WTC11 (cell line): ENCODE data around the gene TMEM117. TPM values are rescaled to one million over a fixed set of nuclear protein-coding genes. Genes with fewer than 3 reads are reported as not detected.
"Not testable (repeated sequence)": the region's sequence is repeated elsewhere in the genome, so short reads cannot be mapped to it uniquely, and the experiment has no call there.

Experiments used
- ATAC-seq: fragments of 200-7000 bp; cut with Tn5 transposase; 2 replicates; pipeline ENCODE4 v1.10.0; 2021; ENCODE audit warnings: mild to moderate bottlenecking, moderate library complexity
- CTCF ChIA-PET: fragments of 300-600 bp; sonication (Branson Sonifier 250); formaldehyde crosslinking; loops from one replicate; lab custom pipeline; 2021; ENCODE audit warnings: antibody characterized with exemption; lab: Charles Lee
- POLR2A ChIA-PET: fragments of 350-600 bp; sonication (Branson Sonifier 250); formaldehyde crosslinking; loops from one replicate; lab custom pipeline; 2021; ENCODE audit warnings: antibody characterized with exemption; lab: Charles Lee
- DNase-seq: peaks from one replicate; pipeline ENCODE4 v3.0.0; 2021; ENCODE audit warnings: low spot score
- H3K27ac Mint-ChIP-seq: 2 replicates; pipeline ENCODE4 v1.8.0; 2021; ENCODE audit warnings: mixed read lengths
- H3K27me3 Mint-ChIP-seq: 2 replicates; pipeline ENCODE4 v1.8.0; 2021; ENCODE audit warnings: low read depth, mild to moderate bottlenecking, moderate library complexity, mixed read lengths
- H3K36me3 Mint-ChIP-seq: 2 replicates; pipeline ENCODE4 v1.8.0; 2021; ENCODE audit warnings: mixed read lengths
- H3K4me1 Mint-ChIP-seq: 2 replicates; pipeline ENCODE4 v1.8.0; 2022; ENCODE audit warnings: mixed read lengths
- H3K4me3 Mint-ChIP-seq: 2 replicates; pipeline ENCODE4 v1.8.0; 2021; ENCODE audit warnings: mild to moderate bottlenecking, moderate library complexity, mixed read lengths
- H3K9me3 Mint-ChIP-seq: 2 replicates; pipeline ENCODE4 v1.8.0; 2021; ENCODE audit warnings: mixed read lengths
- ELF4 ChIP-seq: sonication (generic); formaldehyde crosslinking; IDR thresholded peaks from 2 replicates; pipeline ENCODE4 v1.8.1; 2022; ENCODE audit warnings: low read depth, mild to moderate bottlenecking, moderate library complexity, missing genetic modification reagents
- GABPB1 ChIP-seq: sonication (generic); formaldehyde crosslinking; IDR thresholded peaks from 2 replicates; pipeline ENCODE4 v1.8.1; 2023; ENCODE audit warnings: mild to moderate bottlenecking, missing genetic modification reagents
- GTF2I ChIP-seq: fragments of 250-450 bp; sonication (Bioruptor Pico); conservative IDR thresholded peaks from 2 replicates; pipeline ENCODE4 v1.4.0; 2021; ENCODE audit warnings: mild to moderate bottlenecking
- KAT7 ChIP-seq: sonication (generic); formaldehyde crosslinking; IDR thresholded peaks from 2 replicates; pipeline ENCODE4 v1.8.1; 2023; ENCODE audit warnings: missing genetic modification reagents, mild to moderate bottlenecking, borderline replicate concordance
- NFYB ChIP-seq: sonication (generic); formaldehyde crosslinking; conservative IDR thresholded peaks from 2 replicates; pipeline ENCODE4 v1.8.0; 2022; ENCODE audit warnings: low read depth, missing genetic modification reagents
- NR1H2 ChIP-seq: sonication (generic); formaldehyde crosslinking; IDR thresholded peaks from 2 replicates; pipeline ENCODE4 v1.9.0; 2021; ENCODE audit warnings: mild to moderate bottlenecking, moderate library complexity, missing genetic modification reagents
- NR2C2 ChIP-seq: sonication (generic); formaldehyde crosslinking; IDR thresholded peaks from 2 replicates; pipeline ENCODE4 v1.8.0; 2022; ENCODE audit warnings: mild to moderate bottlenecking, missing genetic modification reagents
- NR3C1 ChIP-seq: sonication (generic); formaldehyde crosslinking; conservative IDR thresholded peaks from 2 replicates; pipeline ENCODE4 v1.8.1; 2023; ENCODE audit warnings: low read depth, mild to moderate bottlenecking, missing genetic modification reagents
- RELA ChIP-seq: sonication (generic); formaldehyde crosslinking; IDR thresholded peaks from 2 replicates; pipeline ENCODE4 v1.8.1; 2022; ENCODE audit warnings: missing genetic modification reagents, mild to moderate bottlenecking, borderline replicate concordance
- SMAD4 ChIP-seq: sonication (generic); formaldehyde crosslinking; IDR thresholded peaks from 2 replicates; pipeline ENCODE4 v1.8.0; 2022; ENCODE audit warnings: mild to moderate bottlenecking, missing genetic modification reagents
- total RNA-seq: library from RNA; stranded (reverse); gene quantifications from 3 replicates; pipeline ENCODE4 v1.2.3, GENCODE V29; 2021
- TF ChIP-seq, protein P1 (sequence below): sonication (generic); formaldehyde crosslinking; IDR thresholded peaks from 2 replicates; pipeline ENCODE4 v1.8.1; 2023; ENCODE audit warnings: mild to moderate bottlenecking, missing genetic modification reagents, moderate library complexity
- TF ChIP-seq, protein P2 (sequence below): sonication (generic); formaldehyde crosslinking; IDR thresholded peaks from 2 replicates; pipeline ENCODE4 v1.8.0; 2022; ENCODE audit warnings: mild to moderate bottlenecking, missing genetic modification reagents
- TF ChIP-seq, protein P3 (sequence below): sonication (generic); formaldehyde crosslinking; IDR thresholded peaks from 2 replicates; pipeline ENCODE4 v1.8.0; 2023; ENCODE audit warnings: missing genetic modification reagents
- TF ChIP-seq, protein P4 (sequence below): sonication (generic); formaldehyde crosslinking; conservative IDR thresholded peaks from 2 replicates; pipeline ENCODE4 v1.8.1; 2022; ENCODE audit warnings: mild to moderate bottlenecking, missing genetic modification reagents
- TF ChIP-seq, protein P5 (sequence below): fragments of 200-600 bp; IDR thresholded peaks from 2 replicates; pipeline ENCODE4 v1.8.0; 2022; ENCODE audit warnings: antibody characterized with exemption
- TF ChIP-seq, protein P6 (sequence below): sonication (generic); formaldehyde crosslinking; IDR thresholded peaks from 2 replicates; pipeline ENCODE4 v1.8.1; 2022; ENCODE audit warnings: mild to moderate bottlenecking, moderate library complexity, missing genetic modification reagents

The TMEM117 gene
- total RNA-seq, 1 experiment from 2014 or later: 1.5 TPM

DNA sequence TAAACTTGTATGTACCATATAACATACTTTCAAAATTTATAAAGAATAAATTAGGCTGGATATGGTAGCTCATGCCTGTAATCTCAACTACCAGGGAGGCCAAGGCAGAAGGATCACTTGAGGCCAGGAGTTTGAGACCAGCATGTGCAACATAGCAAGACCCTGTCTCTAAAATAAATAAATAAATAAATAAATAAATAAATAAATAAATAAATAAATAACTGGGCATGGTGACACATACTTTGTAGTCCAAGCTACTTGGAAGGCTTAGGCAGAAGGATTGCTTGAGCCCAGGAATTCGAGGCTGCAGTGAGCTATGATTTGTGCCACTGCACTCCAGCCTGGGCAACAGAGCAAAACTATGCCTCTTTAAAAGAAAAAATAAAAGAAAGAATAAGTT lies 359.8 kb downstream of the TMEM117 start:
- DNase-seq, H3K9me3 Mint-ChIP-seq, POLR2A ChIA-PET, ATAC-seq, H3K27me3 Mint-ChIP-seq, H3K4me1 Mint-ChIP-seq, H3K36me3 Mint-ChIP-seq, H3K4me3 Mint-ChIP-seq, H3K27ac Mint-ChIP-seq, CTCF ChIA-PET: not testable (repeated sequence)

DNA sequence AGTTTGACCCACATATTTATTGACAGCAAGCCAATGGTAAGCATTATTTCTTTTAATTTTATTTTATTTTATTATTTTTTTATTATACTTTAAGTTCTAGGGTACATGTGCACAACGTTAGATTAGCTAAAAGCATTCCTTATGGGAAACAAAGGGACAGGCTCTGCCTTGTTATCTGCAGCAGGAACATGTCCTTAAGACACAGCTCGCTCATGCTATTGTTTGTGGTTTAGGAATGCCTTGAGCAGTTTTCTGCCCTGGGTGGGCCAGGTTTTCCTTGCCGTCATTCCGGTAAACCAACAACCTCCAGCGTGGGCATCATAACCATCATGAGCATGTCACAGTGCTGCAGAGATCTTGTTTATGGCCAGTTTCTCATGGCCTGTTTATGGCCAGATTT lies 370.2 kb downstream of the TMEM117 start:
- peaks cover 28% of the 10 kb centered on the region for H3K36me3 Mint-ChIP-seq
- no peaks in the 10 kb centered on the region; the same call in 1 of the 2 replicates for H3K27me3 Mint-ChIP-seq
- DNase-seq: no peak
- H3K27ac Mint-ChIP-seq: no peak overlapping the region
- peaks cover 42% of the 10 kb centered on the region for H3K9me3 Mint-ChIP-seq
- no peaks in the 10 kb centered on the region for H3K4me1 Mint-ChIP-seq
- TF ChIP-seq NR2C2 (CRISPR knock-in tag) (no peak), RELA (CRISPR knock-in tag) (no peak), NR3C1 (no peak), GTF2I (no peak), ELF4 (CRISPR knock-in tag) (no peak), NR1H2 (CRISPR knock-in tag) (no peak), NFYB (CRISPR knock-in tag) (no peak), KAT7 (CRISPR knock-in tag) (no peak)
- TF ChIP-seq, protein P1, sequence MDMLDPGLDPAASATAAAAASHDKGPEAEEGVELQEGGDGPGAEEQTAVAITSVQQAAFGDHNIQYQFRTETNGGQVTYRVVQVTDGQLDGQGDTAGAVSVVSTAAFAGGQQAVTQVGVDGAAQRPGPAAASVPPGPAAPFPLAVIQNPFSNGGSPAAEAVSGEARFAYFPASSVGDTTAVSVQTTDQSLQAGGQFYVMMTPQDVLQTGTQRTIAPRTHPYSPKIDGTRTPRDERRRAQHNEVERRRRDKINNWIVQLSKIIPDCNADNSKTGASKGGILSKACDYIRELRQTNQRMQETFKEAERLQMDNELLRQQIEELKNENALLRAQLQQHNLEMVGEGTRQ (CRISPR knock-in tag): no peak
- TF ChIP-seq, protein P2, sequence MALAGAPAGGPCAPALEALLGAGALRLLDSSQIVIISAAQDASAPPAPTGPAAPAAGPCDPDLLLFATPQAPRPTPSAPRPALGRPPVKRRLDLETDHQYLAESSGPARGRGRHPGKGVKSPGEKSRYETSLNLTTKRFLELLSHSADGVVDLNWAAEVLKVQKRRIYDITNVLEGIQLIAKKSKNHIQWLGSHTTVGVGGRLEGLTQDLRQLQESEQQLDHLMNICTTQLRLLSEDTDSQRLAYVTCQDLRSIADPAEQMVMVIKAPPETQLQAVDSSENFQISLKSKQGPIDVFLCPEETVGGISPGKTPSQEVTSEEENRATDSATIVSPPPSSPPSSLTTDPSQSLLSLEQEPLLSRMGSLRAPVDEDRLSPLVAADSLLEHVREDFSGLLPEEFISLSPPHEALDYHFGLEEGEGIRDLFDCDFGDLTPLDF (CRISPR knock-in tag): no peak
- TF ChIP-seq, protein P3, sequence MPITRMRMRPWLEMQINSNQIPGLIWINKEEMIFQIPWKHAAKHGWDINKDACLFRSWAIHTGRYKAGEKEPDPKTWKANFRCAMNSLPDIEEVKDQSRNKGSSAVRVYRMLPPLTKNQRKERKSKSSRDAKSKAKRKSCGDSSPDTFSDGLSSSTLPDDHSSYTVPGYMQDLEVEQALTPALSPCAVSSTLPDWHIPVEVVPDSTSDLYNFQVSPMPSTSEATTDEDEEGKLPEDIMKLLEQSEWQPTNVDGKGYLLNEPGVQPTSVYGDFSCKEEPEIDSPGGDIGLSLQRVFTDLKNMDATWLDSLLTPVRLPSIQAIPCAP (CRISPR knock-in tag): no peak
- TF ChIP-seq, protein P4, sequence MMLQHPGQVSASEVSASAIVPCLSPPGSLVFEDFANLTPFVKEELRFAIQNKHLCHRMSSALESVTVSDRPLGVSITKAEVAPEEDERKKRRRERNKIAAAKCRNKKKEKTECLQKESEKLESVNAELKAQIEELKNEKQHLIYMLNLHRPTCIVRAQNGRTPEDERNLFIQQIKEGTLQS: no peak
- CTCF ChIA-PET: no interaction called here
- no peak overlapping the region for H3K4me3 Mint-ChIP-seq
- no peak for ATAC-seq
- POLR2A ChIA-PET: no interaction called here

DNA sequence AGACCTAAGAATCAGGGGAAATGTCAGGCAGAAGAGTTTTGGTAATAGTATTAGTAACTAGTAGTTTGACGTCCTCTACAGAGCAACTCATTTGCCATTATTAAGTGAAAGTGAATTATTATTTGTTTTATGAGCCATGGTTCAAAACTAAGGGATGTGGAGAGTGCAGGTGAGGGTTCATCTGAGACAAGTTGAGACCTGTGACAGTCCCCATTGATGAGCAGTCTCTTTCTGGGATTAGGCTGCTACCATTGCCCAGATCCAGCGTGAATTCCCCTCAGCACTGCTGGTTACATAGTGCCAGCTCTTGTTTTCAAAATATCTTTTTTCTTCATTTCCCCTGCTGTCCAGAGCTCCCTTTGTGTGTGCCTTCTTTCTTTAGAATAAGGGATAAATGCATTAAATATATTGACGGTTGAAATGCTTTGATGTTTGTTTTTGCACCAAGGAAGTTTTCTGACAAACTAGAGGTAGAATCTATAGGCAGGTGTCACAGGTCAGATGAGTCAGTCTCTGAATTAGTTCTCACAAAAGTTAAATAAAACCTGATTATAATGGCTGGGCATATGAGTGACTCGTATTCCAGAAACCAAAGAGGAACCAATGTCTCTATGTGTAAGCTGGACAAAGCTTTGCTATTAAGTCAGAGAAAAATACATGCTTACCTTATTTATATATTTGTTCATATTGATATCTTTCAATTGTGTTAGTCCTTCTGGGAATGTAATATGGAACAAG lies 381.4 kb downstream of the TMEM117 start:
- DNase-seq (no peak), ATAC-seq (no peak)
- CTCF ChIA-PET: no interaction called here
- Mint-ChIP-seq H3K36me3 (peaks cover 5% of the 10 kb centered on the region; the same call in 1 of the 2 replicates), H3K27ac (no peak overlapping the region), H3K4me1 (no peaks in the 10 kb centered on the region), H3K27me3 (no peaks in the 10 kb centered on the region; the same call in 1 of the 2 replicates), H3K9me3 (peaks cover 10% of the 10 kb centered on the region), H3K4me3 (no peak overlapping the region)
- POLR2A ChIA-PET: no interaction called here
- no peak for TF ChIP-seq GABPB1 (CRISPR knock-in tag)
- TF ChIP-seq, protein P5, sequence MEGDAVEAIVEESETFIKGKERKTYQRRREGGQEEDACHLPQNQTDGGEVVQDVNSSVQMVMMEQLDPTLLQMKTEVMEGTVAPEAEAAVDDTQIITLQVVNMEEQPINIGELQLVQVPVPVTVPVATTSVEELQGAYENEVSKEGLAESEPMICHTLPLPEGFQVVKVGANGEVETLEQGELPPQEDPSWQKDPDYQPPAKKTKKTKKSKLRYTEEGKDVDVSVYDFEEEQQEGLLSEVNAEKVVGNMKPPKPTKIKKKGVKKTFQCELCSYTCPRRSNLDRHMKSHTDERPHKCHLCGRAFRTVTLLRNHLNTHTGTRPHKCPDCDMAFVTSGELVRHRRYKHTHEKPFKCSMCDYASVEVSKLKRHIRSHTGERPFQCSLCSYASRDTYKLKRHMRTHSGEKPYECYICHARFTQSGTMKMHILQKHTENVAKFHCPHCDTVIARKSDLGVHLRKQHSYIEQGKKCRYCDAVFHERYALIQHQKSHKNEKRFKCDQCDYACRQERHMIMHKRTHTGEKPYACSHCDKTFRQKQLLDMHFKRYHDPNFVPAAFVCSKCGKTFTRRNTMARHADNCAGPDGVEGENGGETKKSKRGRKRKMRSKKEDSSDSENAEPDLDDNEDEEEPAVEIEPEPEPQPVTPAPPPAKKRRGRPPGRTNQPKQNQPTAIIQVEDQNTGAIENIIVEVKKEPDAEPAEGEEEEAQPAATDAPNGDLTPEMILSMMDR: no peak
- TF ChIP-seq SMAD4 (CRISPR knock-in tag): no peak
- TF ChIP-seq, protein P6, sequence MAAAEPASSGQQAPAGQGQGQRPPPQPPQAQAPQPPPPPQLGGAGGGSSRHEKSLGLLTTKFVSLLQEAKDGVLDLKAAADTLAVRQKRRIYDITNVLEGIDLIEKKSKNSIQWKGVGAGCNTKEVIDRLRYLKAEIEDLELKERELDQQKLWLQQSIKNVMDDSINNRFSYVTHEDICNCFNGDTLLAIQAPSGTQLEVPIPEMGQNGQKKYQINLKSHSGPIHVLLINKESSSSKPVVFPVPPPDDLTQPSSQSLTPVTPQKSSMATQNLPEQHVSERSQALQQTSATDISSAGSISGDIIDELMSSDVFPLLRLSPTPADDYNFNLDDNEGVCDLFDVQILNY (CRISPR knock-in tag): no peak
